HS-27A (cell line): ENCODE results near the gene LARP7.
"Not testable (repeated sequence)": the region's sequence is repeated elsewhere in the genome, so short reads cannot be mapped to it uniquely, and the experiment has no call there.

Experiments used
- DNase-seq: peaks from one replicate; pipeline ENCODE4 v3.0.0-alpha.2; 2012; ENCODE audit warnings: low read depth, missing footprints

LARP7 gene

GRCh38 chr4:112636688-112637551 is at the start of gene LARP7, which contains the start of gene ZGRF1:
TSS of gene LARP7 (plus strand) at chr4:112637143. CDS start at chr4:112644670, 7,527 bp downstream.
TSS of gene ZGRF1 (minus strand) at chr4:112636909. CDS start at chr4:112633176, 3,733 bp downstream.
- DNase-seq = peak; percentile 100

- DNase-seq = no peak
Measured at GRCh38 chr4:112589206-112589605, 47.7 kb upstream of the LARP7 start.

GRCh38 chr4:112591593-112591992 is 45.4 kb upstream of the LARP7 start:
- DNase-seq = no peak

GRCh38 chr4:112592717-112593116 is 44.2 kb upstream of the LARP7 start:
- no peak for DNase-seq

GRCh38 chr4:112593438-112594133 is 43.4 kb upstream of the LARP7 start:
- DNase-seq = no peak

- DNase-seq = no peak
Measured at GRCh38 chr4:112594993-112595392, 42.0 kb upstream of the LARP7 start.

GRCh38 chr4:112604589-112604988 is 32.4 kb upstream of the LARP7 start:
- DNase-seq = peak; percentile 38

- DNase-seq = not testable (repeated sequence)
Measured at GRCh38 chr4:112612814-112613213, 24.1 kb upstream of the LARP7 start.

GRCh38 chr4:112616984-112617383 is 20.0 kb upstream of the LARP7 start:
- no peak for DNase-seq

- no peak for DNase-seq
Measured at GRCh38 chr4:112626228-112626627, 10.7 kb upstream of the LARP7 start.

- DNase-seq = no peak
Measured at GRCh38 chr4:112633477-112634235, 3.3 kb upstream of the LARP7 start.

GRCh38 chr4:112637552-112637866 is 566 bp downstream of the LARP7 start:
- DNase-seq = no peak

GRCh38 chr4:112642526-112642925 is 5.6 kb downstream of the LARP7 start:
- no peak for DNase-seq

GRCh38 chr4:112644595-112645535 is 7.9 kb downstream of the LARP7 start:
- not testable (repeated sequence) for DNase-seq

- DNase-seq = no peak
Measured at GRCh38 chr4:112645541-112646329, 8.8 kb downstream of the LARP7 start.

- no peak for DNase-seq
Measured at GRCh38 chr4:112646632-112647537, 9.9 kb downstream of the LARP7 start.

- DNase-seq = no peak
Measured at GRCh38 chr4:112647785-112648184, 10.8 kb downstream of the LARP7 start.

- DNase-seq = peak; percentile 66
Measured at GRCh38 chr4:112648263-112649054, 11.5 kb downstream of the LARP7 start.

- DNase-seq = no peak
Measured at GRCh38 chr4:112649055-112649408, 12.1 kb downstream of the LARP7 start.
